ENCODE measurements around the gene ZC3H15. TPM values are rescaled to one million over a fixed set of nuclear protein-coding genes. Genes with fewer than 3 reads are reported as not detected.

Gene ZC3H15
- total RNA-seq, 2 experiments from 2014 or later = 67.3 to 87.2 TPM

Other genes starting within 250 kb of the ZC3H15 start
- 10 to 100 TPM; 10.5 to 13.6 TPM for gene ITGAV, start 103.8 kb downstream of the ZC3H15 start, total RNA-seq
- 1 to 10 TPM in 1 of 2 experiments, under 1 TPM in 1; 0.96 to 2.0 TPM for gene FAM171B, start 207.8 kb downstream of the ZC3H15 start, total RNA-seq

All from activated CD8-positive, alpha-beta memory T cell treated with anti-CD3 and anti-CD28 coated beads, Interleukin-2, amount 10 ng/mL, durations not matched to agents 7 days and 5 days (primary cell).